Measurements from ENCODE around the gene CT83. TPM values are rescaled to one million over a fixed set of nuclear protein-coding genes. Genes with fewer than 3 reads are reported as not detected.

CT83 gene
- polyA plus RNA-seq = not detected in 2 replicates
- not detected in 2 replicates for polyA minus RNA-seq

- TF ChIP-seq EZH2 (IDR thresholded peaks at IDR 0.05; ENCODE audit: borderline replicate concordance, insufficient read depth, low read length, poor library complexity, severe bottlenecking) (no peak), REST (IDR thresholded peaks at IDR 0.05; ENCODE audit: borderline replicate concordance) (no peak), SMC3 (conservative IDR thresholded peaks at IDR 0.05; ENCODE audit: poor library complexity) (no peak), EP300 (conservative IDR thresholded peaks at IDR 0.05; ENCODE audit: poor library complexity, severe bottlenecking) (no peak), CTCF (IDR thresholded peaks at IDR 0.05; ENCODE audit: poor library complexity, severe bottlenecking) (no peak), RAD21 (conservative IDR thresholded peaks at IDR 0.05) (no peak), POLR2AphosphoS5 (IDR thresholded peaks at IDR 0.05) (no peak)
- Histone ChIP-seq H3F3A (ENCODE audit: insufficient read depth, low read length, poor library complexity, severe bottlenecking) (no peaks in the 10 kb centered on the region), H3K4me2 (ENCODE audit: low read length) (no peak within 1 kb of the TSS), H3K27ac (ENCODE audit: low read length) (no peak within 1 kb of the TSS), H3K79me2 (replicated peaks; ENCODE audit: insufficient read depth, low read length) (no peaks in the 10 kb centered on the region), H2AFZ (ENCODE audit: low read depth, low read length) (no peak within 1 kb of the TSS), H3K9me2 (ENCODE audit: insufficient read depth, low read length) (no peaks in the 10 kb centered on the region), H3K4me3 (ENCODE audit: low read length) (no peak within 1 kb of the TSS), H4K20me1 (ENCODE audit: insufficient read depth) (no peaks in the 10 kb centered on the region), H3K9ac (ENCODE audit: low read length) (no peak within 1 kb of the TSS), H3K9me3 (ENCODE audit: low read length) (no peaks in the 10 kb centered on the region), H3K27me3 (ENCODE audit: insufficient read depth, low read depth, low read length) (no peaks in the 10 kb centered on the region), H3K36me3 (ENCODE audit: insufficient read depth, low read length) (no peaks in the 10 kb centered on the region)
These were observed at the start of gene CT83 for GRCh38 chrX:116462822-116463221. CT83 (minus strand) TSS chrX:116462976; CDS start chrX:116462856, 120 bp downstream.

- no peaks in the 10 kb centered on the region for H3K79me2 ChIP-seq (replicated peaks; ENCODE audit: insufficient read depth, low read length)
- TF ChIP-seq MXI1 (conservative IDR thresholded peaks at IDR 0.05; ENCODE audit: poor library complexity, severe bottlenecking) = no peak
- no peak for TF ChIP-seq POLR2AphosphoS5 (IDR thresholded peaks at IDR 0.05)
- TF ChIP-seq CTCF (IDR thresholded peaks at IDR 0.05; ENCODE audit: poor library complexity, severe bottlenecking) = no peak
- TF ChIP-seq EP300 (conservative IDR thresholded peaks at IDR 0.05; ENCODE audit: poor library complexity, severe bottlenecking) = no peak
- no peak for TF ChIP-seq RAD21 (conservative IDR thresholded peaks at IDR 0.05)
- no peak for TF ChIP-seq EZH2 (IDR thresholded peaks at IDR 0.05; ENCODE audit: borderline replicate concordance, insufficient read depth, low read length, poor library complexity, severe bottlenecking)
- TF ChIP-seq SMC3 (conservative IDR thresholded peaks at IDR 0.05; ENCODE audit: poor library complexity) = no peak
- no peak for TF ChIP-seq REST (IDR thresholded peaks at IDR 0.05; ENCODE audit: borderline replicate concordance)
- TF ChIP-seq TAF1 (IDR thresholded peaks at IDR 0.05; ENCODE audit: low read depth) = no peak
- H4K20me1 ChIP-seq (ENCODE audit: insufficient read depth) = no peaks in the 10 kb centered on the region
- no peak overlapping the region for H3K4me3 ChIP-seq (ENCODE audit: low read length)
- no peaks in the 10 kb centered on the region for H3K27me3 ChIP-seq (ENCODE audit: insufficient read depth, low read depth, low read length)
- no peak overlapping the region for H3K4me2 ChIP-seq (ENCODE audit: low read length)
- no peaks in the 10 kb centered on the region for H3K9me2 ChIP-seq (ENCODE audit: insufficient read depth, low read length)
- H3K27ac ChIP-seq (ENCODE audit: low read length) = no peak overlapping the region
- H3K9me3 ChIP-seq (ENCODE audit: low read length) = no peaks in the 10 kb centered on the region
- no peak overlapping the region for H2AFZ ChIP-seq (ENCODE audit: low read depth, low read length)
- H3K36me3 ChIP-seq (ENCODE audit: insufficient read depth, low read length) = no peaks in the 10 kb centered on the region
- H3K9ac ChIP-seq (ENCODE audit: low read length) = no peak overlapping the region
- H3F3A ChIP-seq (ENCODE audit: insufficient read depth, low read length, poor library complexity, severe bottlenecking) = no peaks in the 10 kb centered on the region
These were observed 37.0 kb upstream of the CT83 start for GRCh38 chrX:116499780-116500179.
